Gastroesophageal sphincter (tissue), 4 donors: ENCODE data around the gene C22orf15. TPM values are rescaled to one million over a fixed set of nuclear protein-coding genes. Genes with fewer than 3 reads are reported as not detected.

ENCODE experiments used
- ATAC-seq: fragments of 150-250 bp; one replicate; pipeline ENCODE4 v1.9.1; 2016; ENCODE audit warnings: mild to moderate bottlenecking, moderate library complexity
- H3K27ac ChIP-seq, 4 donors: fragments of 200-600 bp; sonication (generic) in 3 of 4; 1 replicate in 3 of 4; 2 replicates in 1 of 4; pipeline ENCODE4 v1.5.1; 2016 to 2019
- H3K27me3 ChIP-seq: fragments of 200-600 bp; sonication (generic); one replicate; pipeline ENCODE4 v1.5.1; 2019
- H3K36me3 ChIP-seq, 2 donors: fragments of 200-600 bp; sonication (generic); one replicate each; pipeline ENCODE4 v1.5.1; 2019; ENCODE audit warnings: control low read depth in 1 of 2
- H3K4me1 ChIP-seq, 3 donors: fragments of 200-600 bp; sonication (generic); 1 replicate in 2 of 3; 2 replicates in 1 of 3; pipeline ENCODE4 v1.5.1; 2016 to 2019; ENCODE audit warnings: control low read depth in 2 of 3
- H3K4me3 ChIP-seq, 2 donors: fragments of 200-600 bp; sonication (generic); one replicate each; pipeline ENCODE4 v1.5.1; 2019; ENCODE audit warnings: mild to moderate bottlenecking in 1 of 2, moderate library complexity in 1 of 2
- H3K9me3 ChIP-seq, 3 donors: fragments of 200-600 bp; sonication (generic); one replicate each; pipeline ENCODE4 v1.5.1; 2017 to 2019; ENCODE audit warnings: control low read depth in 2 of 3
- CTCF ChIP-seq, 4 experiments: fragments of 200-600 bp in 2 of 4; fragments of 450-650 bp in 2 of 4; sonication (generic) in 1 of 4; IDR thresholded peaks; one replicate each; pipeline ENCODE4 v1.5.1; 2017 to 2019; ENCODE audit warnings: antibody characterized with exemption in 4 of 4, mild to moderate bottlenecking in 2 of 4, moderate library complexity in 2 of 4
- EP300 ChIP-seq: sonication (generic); formaldehyde crosslinking; IDR thresholded peaks from one replicate; pipeline ENCODE4 v1.6.1; 2017; ENCODE audit warnings: antibody characterized with exemption, mild to moderate bottlenecking
- POLR2A ChIP-seq, 2 donors: fragments of 450-650 bp; IDR thresholded peaks; one replicate each; pipeline ENCODE4 v1.6.1; 2017; ENCODE audit warnings: antibody characterized with exemption in 2 of 2, mild to moderate bottlenecking in 2 of 2, moderate library complexity in 1 of 2
- POLR2AphosphoS5 ChIP-seq: sonication (generic); formaldehyde crosslinking; IDR thresholded peaks from one replicate; pipeline ENCODE4 v1.6.1; 2017; ENCODE audit warnings: antibody characterized with exemption
- WGBS, 2 donors: methylation state at CpG; one replicate each; pipeline ENCODE4 v1.1.5; 2018; ENCODE audit warnings: low coverage in 1 of 2; 5-methylcytosine and 5-hydroxymethylcytosine counted together
- total RNA-seq, 4 donors: library from RNA; depleted of rRNA; stranded (reverse); fragments of >200 nt; gene quantifications; one replicate each; pipeline ENCODE4 v1.1.0, GENCODE V29; 2016

Gene C22orf15
- total RNA-seq, 4 donors from 2014 or later: 0.54 to 0.81 TPM; not detected in 2

GRCh38 chr22:23772315-23772648 lies 9.5 kb downstream of the C22orf15 start:
- peaks cover 0 to 83% (median 27%) of the 10 kb centered on the region in 3 donors for H3K4me1 ChIP-seq
- H3K27ac ChIP-seq: peak overlapping the region in 3 of 4 donors; percentile 69 to 81 (median 73)
- no peak for ATAC-seq
- no peaks in the 10 kb centered on the region for H3K36me3 ChIP-seq
- no peaks in the 10 kb centered on the region for H3K9me3 ChIP-seq
- H3K27me3 ChIP-seq: no peaks in the 10 kb centered on the region
- WGBS, 2 donors: 16 to 25% methylated on average over 1 to 4 of the region's 6 CpGs
- TF ChIP-seq CTCF (IDR thresholded peaks at IDR 0.05) (no peak), POLR2AphosphoS5 (no peak), POLR2A (IDR thresholded peaks at IDR 0.05) (no peak), EP300 (no peak)
- H3K4me3 ChIP-seq: peak overlapping the region; percentile 41 to 68

GRCh38 chr22:23772649-23773473 lies 10.1 kb downstream of the C22orf15 start, which contains the start of gene MMP11:
Gene MMP11, plus strand, starts transcription at chr22:23772849. Its CDS starts 22 bp downstream, at chr22:23772871.
- Histone ChIP-seq H3K36me3 (no peaks in the 10 kb centered on the region), H3K4me1 (peaks cover 0 to 83% (median 27%) of the 10 kb centered on the region in 3 donors), H3K27me3 (no peaks in the 10 kb centered on the region), H3K4me3 (peak within 1 kb of the TSS; percentile 41 to 68), H3K9me3 (no peaks in the 10 kb centered on the region), H3K27ac (peak within 1 kb of the TSS in 3 of 4 donors; percentile 69 to 81 (median 73))
- TF ChIP-seq POLR2A (IDR thresholded peaks at IDR 0.05) (no peak), CTCF (IDR thresholded peaks at IDR 0.05) (peak in 2 of 4 experiments; percentile 17 to 19)
- ATAC-seq: peak; percentile 65
- 46% methylated on average over 2 of the region's 79 CpGs; no CpG with 5 or more reads in 1 of the 2 donors for WGBS, 2 donors

- H3K4me1 ChIP-seq: peaks cover 0 to 82% (median 26%) of the 10 kb centered on the region in 3 donors
- peak overlapping the region in 1 of 2 donors; percentile 68 for H3K4me3 ChIP-seq
- no peak for ATAC-seq
- peak overlapping the region in 3 of 4 donors; percentile 69 to 81 (median 73) for H3K27ac ChIP-seq
- 52 to 100% methylated on average over 1 to 7 of the region's 7 CpGs for WGBS, 2 donors
- no peak for TF ChIP-seq EP300
- TF ChIP-seq POLR2A (IDR thresholded peaks at IDR 0.05): no peak
- no peak for TF ChIP-seq POLR2AphosphoS5
- TF ChIP-seq CTCF (IDR thresholded peaks at IDR 0.05): no peak
- no peaks in the 10 kb centered on the region for H3K27me3 ChIP-seq
- no peaks in the 10 kb centered on the region for H3K36me3 ChIP-seq
- no peaks in the 10 kb centered on the region for H3K9me3 ChIP-seq
Measured at GRCh38 chr22:23773483-23774113, 10.8 kb downstream of the C22orf15 start.

- H3K27ac ChIP-seq: peak overlapping the region in 3 of 4 donors; percentile 24 to 26 (median 24)
- WGBS, 2 donors: 46 to 78% methylated on average over 5 to 7 of the region's 12 CpGs
- H3K9me3 ChIP-seq: no peaks in the 10 kb centered on the region
- peaks cover 0 to 3% of the 10 kb centered on the region in 2 donors for H3K36me3 ChIP-seq
- no peak overlapping the region for H3K4me3 ChIP-seq
- H3K4me1 ChIP-seq: peaks cover 0 to 75% (median 21%) of the 10 kb centered on the region in 3 donors
- no peaks in the 10 kb centered on the region for H3K27me3 ChIP-seq
- no peak for ATAC-seq
- TF ChIP-seq CTCF (IDR thresholded peaks at IDR 0.05) (no peak), EP300 (no peak), POLR2AphosphoS5 (no peak), POLR2A (IDR thresholded peaks at IDR 0.05) (no peak)
Measured at GRCh38 chr22:23774114-23774921, 11.5 kb downstream of the C22orf15 start.
